Measurements from ENCODE around the gene COASY. TPM values are rescaled to one million over a fixed set of nuclear protein-coding genes. Genes with fewer than 3 reads are reported as not detected.

The COASY gene
- total and polyA plus RNA-seq, 5 experiments from 2014 or later, result 48.3 to 72.3 (median 67.0) TPM

- H3K27me3 Mint-ChIP-seq, result no peaks in the 10 kb centered on the region
- ATAC-seq, result no peak
- H3K4me1 Mint-ChIP-seq, result peaks cover 15 to 52% (median 38%) of the 10 kb centered on the region in 4 donors
Measured at GRCh38 chr17:42568341-42569111, 6.6 kb downstream of the COASY start.

GRCh38 chr17:42571435-42572225, 9.7 kb downstream of the COASY start:
- Mint-ChIP-seq H3K4me3 (no peak overlapping the region), H3K9me3 (no peaks in the 10 kb centered on the region), H3K36me3 (peaks cover 0 to 73% (median 7%) of the 10 kb centered on the region in 3 donors), H3K27me3 (no peaks in the 10 kb centered on the region), H3K4me1 (peaks cover 14 to 42% (median 33%) of the 10 kb centered on the region in 4 donors), H3K27ac (no peak overlapping the region)
- POLR2A ChIA-PET, result no interaction called here
- DNase-seq, result no peak
- ATAC-seq, result no peak

More at GRCh38 chr17:42568341-42569111, 6.6 kb downstream of the COASY start:
- Mint-ChIP-seq H3K9me3 (no peaks in the 10 kb centered on the region), H3K36me3 (peaks cover 0 to 58% (median 10%) of the 10 kb centered on the region in 3 donors), H3K4me3 (peak overlapping the region; percentile 27 to 98 (median 62)), H3K27ac (peak overlapping the region in 8 of 10 donors; percentile 22 to 94 (median 56))
- POLR2A ChIA-PET, result interaction anchor here (1.1 to 5.0 kb wide), 4 partner anchors 9 to 22 kb away, joined by 3 to 41 read pairs (median 12); partner anchors contain the start of gene PSMC3IP
- no peak for DNase-seq

- Mint-ChIP-seq H3K27me3 (no peaks in the 10 kb centered on the region), H3K27ac (peak overlapping the region in 4 of 10 donors; percentile 0 to 89 (median 80)), H3K4me1 (peaks cover 14 to 45% (median 36%) of the 10 kb centered on the region in 4 donors), H3K36me3 (peaks cover 0 to 68% (median 7%) of the 10 kb centered on the region in 3 donors), H3K4me3 (no peak overlapping the region), H3K9me3 (no peaks in the 10 kb centered on the region)
- POLR2A ChIA-PET, result interaction anchor here (0.6 kb wide), 1 partner anchor 35 kb away, joined by 3 read pairs; no protein-coding TSS in a partner anchor
- DNase-seq, result no peak
- no peak for ATAC-seq
Measured at GRCh38 chr17:42573095-42573494, 11.1 kb downstream of the COASY start.

- DNase-seq (no peak), ATAC-seq (no peak)
- POLR2A ChIA-PET, result interaction anchor here (0.6 kb wide), 2 partner anchors 98 to 332 kb away, joined by 4 to 5 read pairs; no protein-coding TSS in a partner anchor
- Mint-ChIP-seq H3K9me3 (no peaks in the 10 kb centered on the region), H3K4me3 (no peak overlapping the region), H3K27ac (peak overlapping the region in 2 of 10 donors; percentile 1 to 27), H3K4me1 (peaks cover 12 to 43% (median 32%) of the 10 kb centered on the region in 4 donors), H3K36me3 (peaks cover 0 to 59% (median 7%) of the 10 kb centered on the region in 3 donors), H3K27me3 (no peaks in the 10 kb centered on the region)
Measured at GRCh38 chr17:42574463-42574862, 12.5 kb downstream of the COASY start.

- Mint-ChIP-seq H3K4me3 (peak overlapping the region; percentile 90 to 100 (median 98)), H3K4me1 (peaks cover 14 to 39% (median 32%) of the 10 kb centered on the region in 4 donors), H3K27ac (peak overlapping the region in 8 of 10 donors; percentile 62 to 99 (median 87)), H3K9me3 (no peaks in the 10 kb centered on the region), H3K36me3 (peaks cover 0 to 59% (median 5%) of the 10 kb centered on the region in 3 donors), H3K27me3 (no peaks in the 10 kb centered on the region)
- POLR2A ChIA-PET, result interaction anchor here (0.6 to 4.8 kb wide), 13 partner anchors 11 to 360 kb away, joined by 3 to 41 read pairs (median 7); partner anchors contain the start of genes BECN1, MLX, NAGLU and PLEKHH3
- ATAC-seq, result no peak
- no peak for DNase-seq
Measured at GRCh38 chr17:42577140-42577531, 15.2 kb downstream of the COASY start.

GRCh38 chr17:42577532-42578281, 15.8 kb downstream of the COASY start, which contains the start of gene PSMC3IP:
Gene PSMC3IP, minus strand, starts transcription at chr17:42577729. Its CDS starts 43 bp downstream, at chr17:42577686.
- DNase-seq (peak; percentile 81 to 94 (median 86)), ATAC-seq (peak; percentile 93)
- peak within 1 kb of the TSS; percentile 90 to 100 (median 98) for H3K4me3 Mint-ChIP-seq
- POLR2A ChIA-PET, result interaction anchor here (0.5 to 4.8 kb wide), 27 partner anchors 8 to 361 kb away, joined by 3 to 41 read pairs (median 5); partner anchors contain the start of genes BECN1, MLX, NAGLU and PLEKHH3
- H3K9me3 Mint-ChIP-seq, result no peaks in the 10 kb centered on the region
- H3K36me3 Mint-ChIP-seq, result peaks cover 0 to 60% (median 5%) of the 10 kb centered on the region in 3 donors
- peaks cover 14 to 39% (median 32%) of the 10 kb centered on the region in 4 donors for H3K4me1 Mint-ChIP-seq
- peak within 1 kb of the TSS; percentile 86 to 99 (median 96) for H3K27ac Mint-ChIP-seq
- H3K27me3 Mint-ChIP-seq, result no peaks in the 10 kb centered on the region

GRCh38 chr17:42578282-42578869, 16.4 kb downstream of the COASY start:
- no peaks in the 10 kb centered on the region for H3K27me3 Mint-ChIP-seq
- peaks cover 0 to 60% (median 4%) of the 10 kb centered on the region in 3 donors for H3K36me3 Mint-ChIP-seq
- DNase-seq (peak; percentile 51 to 81 (median 66)), ATAC-seq (peak; percentile 52 to 61)
- peak overlapping the region; percentile 90 to 100 (median 98) for H3K4me3 Mint-ChIP-seq
- H3K9me3 Mint-ChIP-seq, result no peaks in the 10 kb centered on the region
- peaks cover 14 to 35% (median 32%) of the 10 kb centered on the region in 4 donors for H3K4me1 Mint-ChIP-seq
- POLR2A ChIA-PET, result interaction anchor here (0.5 to 4.8 kb wide), 24 partner anchors 8 to 338 kb away, joined by 3 to 41 read pairs (median 5); partner anchors contain the start of genes BECN1, MLX, NAGLU and PLEKHH3
- H3K27ac Mint-ChIP-seq, result peak overlapping the region; percentile 86 to 99 (median 96)

- H3K36me3 Mint-ChIP-seq, result peaks cover 0 to 63% (median 6%) of the 10 kb centered on the region in 3 donors
- H3K9me3 Mint-ChIP-seq, result no peaks in the 10 kb centered on the region
- peaks cover 14 to 34% (median 32%) of the 10 kb centered on the region in 4 donors for H3K4me1 Mint-ChIP-seq
- peak overlapping the region in 8 of 10 donors; percentile 20 to 80 (median 56) for H3K27ac Mint-ChIP-seq
- no peak for ATAC-seq
- DNase-seq, result no peak
- POLR2A ChIA-PET, result interaction anchor here (0.6 to 4.8 kb wide), 3 partner anchors 13 to 127 kb away, joined by 3 to 41 read pairs (median 14); partner anchors contain the start of genes MLX, RETREG3 and TUBG1
- H3K4me3 Mint-ChIP-seq, result peak overlapping the region in 5 of 10 donors; percentile 2 to 59 (median 48)
- no peaks in the 10 kb centered on the region for H3K27me3 Mint-ChIP-seq
Measured at GRCh38 chr17:42579794-42580551, 18.0 kb downstream of the COASY start.

- peaks cover 0 to 74% (median 6%) of the 10 kb centered on the region in 3 donors for H3K36me3 Mint-ChIP-seq
Measured at GRCh38 chr17:42581744-42582270, 19.9 kb downstream of the COASY start.

GRCh38 chr17:42584880-42585279, 22.9 kb downstream of the COASY start:
- peak overlapping the region in 3 of 10 donors; percentile 21 to 62 (median 25) for H3K27ac Mint-ChIP-seq
- H3K4me1 Mint-ChIP-seq, result peaks cover 6 to 9% (median 7%) of the 10 kb centered on the region in 4 donors
- no peaks in the 10 kb centered on the region for H3K27me3 Mint-ChIP-seq
- POLR2A ChIA-PET, result interaction anchor here (0.7 kb wide), 1 partner anchor 33 kb away, joined by 4 read pairs; no protein-coding TSS in a partner anchor
- H3K9me3 Mint-ChIP-seq, result no peaks in the 10 kb centered on the region
- DNase-seq, result no peak
- no peak overlapping the region for H3K4me3 Mint-ChIP-seq
- peaks cover 0 to 99% (median 9%) of the 10 kb centered on the region in 3 donors for H3K36me3 Mint-ChIP-seq
- ATAC-seq, result no peak

More at GRCh38 chr17:42581744-42582270, 19.9 kb downstream of the COASY start:
- H3K27ac Mint-ChIP-seq, result peak overlapping the region in 1 of 10 donors; percentile 29
- peaks cover 9 to 29% (median 24%) of the 10 kb centered on the region in 4 donors for H3K4me1 Mint-ChIP-seq
- no peak overlapping the region for H3K4me3 Mint-ChIP-seq
- POLR2A ChIA-PET, result interaction anchor here (3.1 kb wide), 1 partner anchor 27 kb away, joined by 14 read pairs; the partner anchor contains the start of genes RETREG3 and TUBG1
- ATAC-seq, result no peak
- H3K9me3 Mint-ChIP-seq, result no peaks in the 10 kb centered on the region
- H3K27me3 Mint-ChIP-seq, result no peaks in the 10 kb centered on the region
- no peak for DNase-seq
